Suppressor macrophage treated with lipopolysaccharide for 1 hour (primary cell): ENCODE data around the gene ZBED4.
A peak's percentile ranks its signal among the peaks of the same experiment; 100 is the strongest.

Experiments
- DNase-seq, 3 donors: peaks; one replicate each; pipeline ENCODE4 v3.0.0-alpha.2; 2020 to 2022

The ZBED4 gene

DNA sequence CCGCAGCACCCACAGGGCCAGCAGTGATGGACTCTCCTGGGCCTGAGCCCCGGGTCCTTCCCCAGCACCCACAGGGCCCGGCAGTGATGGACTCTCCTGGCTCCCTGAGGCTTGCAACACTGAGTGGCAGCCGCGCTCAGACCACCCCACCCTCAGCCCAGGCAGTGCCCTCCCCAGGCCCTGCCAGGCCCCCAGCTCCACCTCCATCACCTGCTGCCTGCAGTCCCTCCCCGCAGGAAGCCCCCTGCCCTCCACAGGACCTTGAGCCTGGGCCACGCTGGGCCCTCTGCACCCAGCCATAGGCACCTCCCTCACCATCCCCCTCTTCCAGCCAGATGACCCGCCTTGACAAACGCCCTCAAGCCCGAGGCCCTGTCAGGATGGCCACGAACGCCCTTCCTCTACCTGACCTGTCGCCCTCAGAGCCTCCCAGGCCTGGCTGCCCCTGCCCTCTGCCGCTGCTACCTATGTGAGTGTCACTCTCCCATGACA, 53.2 kb downstream of the ZBED4 start:
- no peak for DNase-seq

DNA sequence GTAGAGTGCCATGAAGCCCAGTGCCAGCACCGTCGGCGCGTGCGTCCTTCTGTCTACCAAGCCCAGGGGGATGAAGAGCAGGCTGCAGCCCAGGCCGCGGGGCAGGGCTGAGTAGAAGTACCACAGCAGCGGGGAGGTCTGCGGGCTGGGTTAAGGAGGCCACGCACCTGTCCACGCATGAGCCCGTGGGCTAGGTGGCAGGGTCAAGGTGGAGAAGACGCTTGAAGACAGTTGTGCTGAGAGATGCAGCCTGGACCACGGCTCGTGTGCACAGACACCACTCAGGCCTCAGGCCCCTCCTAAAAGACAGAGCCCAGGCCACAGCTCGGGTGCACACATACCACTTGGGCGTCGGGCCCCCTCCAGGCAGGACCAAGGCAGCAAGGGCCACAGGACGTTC, 54.2 kb downstream of the ZBED4 start:
- no peak for DNase-seq

DNA sequence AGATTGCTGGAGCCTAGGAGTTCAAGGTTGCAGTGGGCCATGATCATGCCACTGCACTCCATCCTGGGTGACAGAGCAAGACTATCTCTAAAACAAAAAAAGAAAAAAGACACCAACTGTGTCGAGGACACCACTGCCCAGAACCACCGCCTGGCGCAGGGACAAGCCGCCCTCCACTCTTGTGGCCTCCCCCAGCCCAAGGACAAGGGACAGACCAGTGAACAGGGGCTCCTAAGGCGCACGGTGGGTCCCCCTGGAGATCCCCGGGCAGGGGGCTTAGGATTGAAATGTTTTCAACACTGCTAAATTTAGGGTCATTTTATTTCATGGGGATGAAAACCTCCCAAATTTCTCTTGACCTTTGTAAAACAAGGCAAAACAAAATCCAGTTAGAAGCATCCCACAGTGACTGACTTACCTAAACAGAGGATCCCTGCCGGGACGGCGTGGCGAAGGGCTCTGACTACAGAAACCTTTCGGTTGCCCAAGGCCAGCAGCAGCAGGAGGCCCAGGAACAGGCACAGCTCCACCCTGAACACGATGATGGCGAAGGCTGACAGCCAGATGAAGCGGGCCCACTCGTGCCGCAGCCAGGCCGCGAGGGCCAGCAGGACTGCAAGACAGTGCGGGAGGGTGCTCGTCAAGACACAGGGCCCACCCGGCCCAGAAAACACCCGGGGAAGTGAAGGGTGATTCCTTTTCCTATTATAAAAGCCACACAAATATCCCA, 56.0 kb downstream of the ZBED4 start:
- no peak for DNase-seq

DNA sequence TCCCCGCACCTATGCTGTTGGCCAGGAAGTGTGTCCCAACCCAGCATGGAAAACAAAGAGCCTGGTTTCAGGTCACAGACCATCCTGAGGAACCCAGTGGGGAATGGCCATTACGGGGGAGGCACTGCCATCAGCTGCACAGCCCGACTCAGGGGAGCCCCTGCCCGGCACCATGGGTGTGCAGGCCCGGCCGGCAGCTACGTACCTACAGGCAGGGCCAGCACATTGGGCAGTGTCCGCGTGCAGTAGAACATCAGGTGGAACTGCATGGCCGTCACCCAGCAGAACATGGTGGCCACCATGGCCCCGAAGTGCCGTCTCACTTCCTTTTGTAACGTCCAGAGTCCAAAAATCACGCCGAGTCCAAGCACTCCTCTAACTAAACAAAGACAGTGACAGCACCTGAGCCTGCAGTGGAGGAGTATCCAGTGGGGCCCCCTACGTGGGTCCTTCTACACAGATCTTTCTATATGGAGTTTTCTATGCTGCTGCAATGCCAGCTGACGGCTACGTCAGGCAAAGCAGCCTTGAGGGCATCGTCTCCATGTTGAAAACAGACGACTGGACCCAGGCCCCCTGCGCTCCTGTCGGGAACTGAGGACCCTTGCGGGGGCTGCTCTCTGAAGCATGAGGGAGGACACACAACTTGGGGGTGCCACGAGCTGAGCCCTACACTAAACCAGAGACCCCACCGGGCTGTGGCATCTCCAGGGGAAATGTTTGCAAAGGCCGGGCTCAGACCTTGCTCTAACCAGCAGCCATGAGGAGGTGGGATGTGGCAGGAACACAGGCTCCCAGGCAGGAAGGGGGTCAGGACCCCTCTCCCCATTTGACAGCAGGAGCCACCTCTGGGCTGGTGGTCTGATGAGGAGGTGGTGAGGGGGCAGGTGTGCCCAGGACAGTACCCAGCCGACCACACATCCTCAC, 56.8 kb downstream of the ZBED4 start:
- DNase-seq = no peak

DNA sequence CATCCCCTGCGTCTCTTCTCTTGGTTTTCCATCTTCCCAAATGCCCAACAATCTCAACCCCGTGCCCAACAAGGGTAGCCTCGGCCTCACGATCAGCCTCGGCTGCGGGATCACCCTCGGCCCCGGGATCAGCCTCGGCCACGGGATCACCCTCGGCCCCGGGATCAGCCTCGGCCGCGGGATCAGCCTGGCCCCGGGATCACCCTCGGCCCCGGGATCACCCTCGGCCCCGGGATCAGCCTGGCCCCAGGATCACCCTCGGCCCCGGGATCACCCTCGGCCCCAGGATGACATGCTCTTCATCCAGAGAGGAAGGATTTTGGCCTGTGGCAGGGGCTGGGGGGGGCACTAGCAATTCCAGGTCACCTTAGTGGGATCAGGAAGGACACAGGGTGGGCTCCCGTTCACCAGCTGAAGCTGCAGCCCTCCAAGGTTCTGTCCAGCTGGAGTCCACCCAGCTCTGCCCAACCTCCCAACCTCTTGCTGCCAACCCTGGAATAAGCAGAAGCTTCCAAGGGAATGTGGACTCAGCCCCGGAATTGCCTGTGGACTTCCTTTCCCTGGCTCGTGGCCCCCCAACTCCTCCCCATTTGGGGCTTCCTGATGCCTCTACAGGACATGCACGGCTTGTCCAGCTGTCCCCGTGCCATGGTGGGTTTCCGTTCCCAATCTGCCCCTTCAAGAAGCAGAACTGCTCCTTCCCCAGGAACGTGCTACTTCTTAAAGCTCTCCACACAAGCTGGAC, 58.4 kb downstream of the ZBED4 start:
- no peak for DNase-seq

DNA sequence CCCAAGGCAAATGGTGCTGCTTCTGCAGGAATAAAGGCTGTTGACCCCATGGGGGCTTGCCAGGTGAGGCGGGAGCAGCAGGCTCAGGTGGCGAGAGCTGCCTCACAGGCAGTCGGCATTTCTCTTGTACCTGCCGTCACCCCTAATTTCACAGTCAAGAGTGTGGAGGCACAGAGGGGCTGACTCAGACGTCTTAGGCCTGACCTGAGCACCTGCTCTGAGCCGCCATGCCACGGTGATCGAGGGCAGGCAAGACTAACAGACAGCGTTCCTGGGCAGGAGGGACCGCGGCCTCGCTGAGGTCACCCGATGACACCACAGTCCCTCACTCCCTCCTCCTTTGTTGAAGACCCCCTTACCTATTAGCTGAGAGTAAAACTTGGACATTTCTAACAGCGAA, 59.4 kb downstream of the ZBED4 start:
- no peak for DNase-seq

DNA sequence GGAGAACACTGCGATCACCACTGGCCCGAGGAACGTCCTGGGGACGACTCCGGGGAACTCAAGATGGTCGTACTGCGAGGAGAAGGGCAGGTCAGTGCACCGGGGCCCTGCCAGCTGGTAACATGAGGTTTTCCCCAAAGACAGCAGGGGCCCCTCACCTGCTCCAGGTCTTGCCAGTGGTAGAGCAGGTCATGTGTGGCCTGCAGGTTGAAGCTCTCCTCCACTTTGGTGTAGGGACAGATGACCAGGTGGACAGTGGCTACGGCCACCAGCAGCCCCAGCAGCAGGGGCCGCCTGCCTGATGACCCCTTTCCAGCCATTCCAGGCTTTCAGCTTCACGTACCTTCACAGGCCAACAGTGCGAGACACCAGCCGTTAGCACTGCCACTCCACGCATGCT, 59.8 kb downstream of the ZBED4 start:
- no peak for DNase-seq

DNA sequence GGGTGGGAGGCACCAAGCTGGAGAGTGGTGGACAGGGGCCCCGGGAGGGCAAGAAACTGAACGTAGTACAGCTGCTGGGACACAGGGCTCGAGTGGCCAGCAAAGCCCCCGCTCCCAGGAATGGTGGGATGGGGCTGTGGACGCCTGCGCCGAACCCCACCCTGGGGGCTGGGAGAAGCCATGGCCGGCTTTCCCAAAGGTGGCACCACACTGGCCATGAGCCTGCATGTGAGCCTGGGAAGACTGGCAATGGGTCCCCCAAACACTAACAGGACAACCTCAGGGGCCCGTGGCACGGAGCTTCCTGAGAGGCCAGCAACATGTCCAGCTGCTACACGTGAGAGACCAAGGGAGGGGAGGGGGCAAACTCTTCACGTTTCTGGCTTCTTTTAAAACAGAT, 60.6 kb downstream of the ZBED4 start:
- no peak for DNase-seq

DNA sequence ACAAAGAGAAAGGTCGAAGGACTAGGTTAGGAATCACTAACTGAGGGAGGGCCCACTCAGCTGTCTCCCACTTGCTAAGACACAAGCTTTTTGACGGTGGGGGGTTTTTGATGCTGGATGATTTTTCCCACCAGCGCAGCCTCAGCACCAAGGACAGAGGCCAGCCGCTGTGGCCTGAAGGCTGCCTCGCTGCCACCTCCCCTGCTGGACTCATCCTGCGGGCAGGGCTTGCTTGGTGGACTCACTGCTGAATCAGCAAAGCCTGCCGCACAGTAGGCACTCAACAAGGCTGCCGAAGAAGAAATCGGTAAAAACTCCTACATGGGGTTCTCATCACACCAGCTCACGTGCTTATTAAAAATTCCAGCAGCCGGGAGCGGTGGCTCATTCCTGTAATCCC, 62.0 kb downstream of the ZBED4 start:
- DNase-seq = no peak

DNA sequence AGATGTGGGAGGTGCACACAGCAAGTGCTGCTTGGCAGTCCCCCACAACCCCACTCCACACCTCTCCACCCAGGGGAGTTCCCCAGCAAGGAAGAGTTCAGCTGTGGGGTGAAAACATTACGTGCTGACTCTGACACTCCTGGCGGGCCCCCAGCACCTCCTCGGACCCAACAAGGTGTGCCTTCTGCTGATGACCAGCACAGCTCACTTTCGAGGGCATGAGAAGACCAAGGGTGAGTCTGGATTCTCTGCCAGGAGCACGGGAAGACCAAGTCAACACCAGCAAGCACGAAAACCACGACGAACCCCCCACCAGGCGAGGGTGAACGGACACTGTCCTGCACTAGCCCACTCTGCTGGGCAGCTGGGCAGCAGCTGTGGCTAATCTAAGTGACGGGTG, 63.2 kb downstream of the ZBED4 start:
- DNase-seq = no peak

DNA sequence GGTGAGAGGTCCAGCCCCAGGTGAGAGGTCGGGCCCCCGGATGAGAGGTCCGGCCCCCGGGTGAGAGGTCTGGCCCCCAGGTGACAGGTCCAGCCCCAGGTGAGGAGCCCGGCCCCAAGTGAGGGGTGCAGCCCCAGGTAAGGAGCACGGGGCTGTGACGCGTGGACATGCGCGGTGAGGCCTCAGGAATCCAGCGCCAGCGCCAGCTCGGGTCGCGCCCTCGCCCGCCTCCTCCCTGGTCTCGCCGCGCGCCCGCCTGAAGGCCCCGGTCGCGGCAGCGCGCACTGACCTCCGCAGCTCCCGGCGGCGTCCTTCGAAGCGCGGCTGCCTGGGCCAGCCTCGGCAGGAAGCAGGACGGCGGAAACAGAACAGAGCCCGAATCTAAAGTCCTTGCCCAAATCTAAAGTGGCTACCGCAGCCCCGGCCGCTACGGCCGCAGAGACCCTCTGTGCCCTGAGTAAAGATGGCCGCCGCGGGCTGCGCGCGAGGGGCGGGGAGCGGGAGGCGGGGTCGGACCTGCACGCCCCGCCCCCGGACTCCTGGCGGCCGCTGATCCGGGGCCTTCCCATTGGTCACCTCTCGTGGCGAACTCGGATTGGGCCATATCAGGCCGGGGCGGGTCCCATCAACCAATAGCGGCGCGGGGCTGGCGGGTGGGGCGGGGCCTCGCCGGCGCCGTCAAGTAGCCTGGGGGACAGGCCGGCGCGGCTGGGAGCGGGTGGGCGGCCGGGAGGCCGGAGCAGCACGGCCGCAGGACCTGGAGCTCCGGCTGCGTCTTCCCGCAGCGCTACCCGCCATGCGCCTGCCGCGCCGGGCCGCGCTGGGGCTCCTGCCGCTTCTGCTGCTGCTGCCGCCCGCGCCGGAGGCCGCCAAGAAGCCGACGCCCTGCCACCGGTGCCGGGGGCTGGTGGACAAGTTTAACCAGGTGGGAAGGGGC, 64.6 kb downstream of the ZBED4 start, which contains the start of the genes ALG12 and CRELD2:
TSS of gene ALG12 (minus strand) at position 465 of the 937 bp plus-strand sequence. CDS start 4,673 bp downstream, outside the sequence.
TSS of gene CRELD2 (plus strand) at position 661 of the 937 bp plus-strand sequence. CDS start at position 797, 136 bp downstream.
- DNase-seq = peak; percentile 98 to 100 (median 99)

DNA sequence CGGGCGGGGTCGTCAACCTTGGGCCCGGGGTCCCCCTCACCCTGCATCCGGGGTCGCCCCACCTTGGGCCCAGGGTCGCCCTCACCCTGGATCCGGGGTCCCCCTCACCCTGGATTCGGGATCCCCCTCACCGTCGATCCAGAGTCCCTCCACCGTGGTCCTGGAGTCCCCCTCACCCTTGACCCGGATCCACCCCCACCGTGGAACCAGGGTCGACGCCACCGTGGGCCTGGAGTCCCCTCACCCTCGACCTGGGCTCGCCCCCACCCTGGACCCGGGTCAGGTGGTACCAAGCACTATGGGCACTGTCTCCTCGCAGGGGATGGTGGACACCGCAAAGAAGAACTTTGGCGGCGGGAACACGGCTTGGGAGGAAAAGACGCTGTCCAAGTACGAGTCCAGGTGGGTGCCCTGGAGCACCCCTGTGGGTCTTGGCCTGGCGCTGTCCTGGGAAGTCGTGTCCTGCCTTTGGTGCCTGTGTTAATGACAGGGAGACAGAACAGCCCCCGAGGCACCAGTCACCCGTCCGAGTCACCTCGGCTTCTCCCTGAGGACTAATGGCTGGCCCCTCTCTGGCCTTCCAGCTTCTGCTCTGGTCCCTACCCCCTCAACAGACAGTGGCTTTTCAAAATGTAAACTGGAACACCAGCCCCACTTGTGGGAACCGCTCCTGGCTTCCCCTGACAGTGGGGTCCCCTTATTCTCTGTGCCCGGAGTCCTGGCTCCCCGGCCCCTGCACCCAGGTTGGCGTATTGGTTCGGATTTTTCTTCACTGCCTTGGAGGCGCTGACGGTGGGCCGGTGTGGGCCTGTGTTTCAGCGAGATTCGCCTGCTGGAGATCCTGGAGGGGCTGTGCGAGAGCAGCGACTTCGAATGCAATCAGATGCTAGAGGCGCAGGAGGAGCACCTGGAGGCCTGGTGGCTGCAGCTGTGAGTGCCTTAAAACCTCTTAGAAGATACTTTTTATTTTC, 65.6 kb downstream of the ZBED4 start:
- peak in 1 of 3 donors; percentile 20 for DNase-seq

DNA sequence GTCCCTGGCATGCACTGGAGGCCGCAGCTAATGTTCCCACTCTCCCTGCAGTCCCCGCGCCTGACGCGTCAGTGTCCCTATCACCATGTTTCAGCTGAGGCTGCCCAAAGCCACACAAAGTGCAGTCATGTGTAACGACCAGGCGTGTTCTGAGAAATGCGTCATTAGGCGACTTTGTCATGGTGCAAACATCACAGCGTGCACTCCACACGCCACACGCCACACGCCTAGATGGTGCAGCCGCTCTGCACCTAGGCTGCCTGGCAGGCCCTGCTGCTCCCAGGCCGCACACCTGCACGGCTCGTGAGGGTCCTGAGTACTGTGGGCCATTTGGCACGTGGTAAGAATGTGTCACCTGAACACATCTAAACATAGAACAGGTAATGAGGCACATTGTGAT, 67.2 kb downstream of the ZBED4 start:
- DNase-seq = no peak

DNA sequence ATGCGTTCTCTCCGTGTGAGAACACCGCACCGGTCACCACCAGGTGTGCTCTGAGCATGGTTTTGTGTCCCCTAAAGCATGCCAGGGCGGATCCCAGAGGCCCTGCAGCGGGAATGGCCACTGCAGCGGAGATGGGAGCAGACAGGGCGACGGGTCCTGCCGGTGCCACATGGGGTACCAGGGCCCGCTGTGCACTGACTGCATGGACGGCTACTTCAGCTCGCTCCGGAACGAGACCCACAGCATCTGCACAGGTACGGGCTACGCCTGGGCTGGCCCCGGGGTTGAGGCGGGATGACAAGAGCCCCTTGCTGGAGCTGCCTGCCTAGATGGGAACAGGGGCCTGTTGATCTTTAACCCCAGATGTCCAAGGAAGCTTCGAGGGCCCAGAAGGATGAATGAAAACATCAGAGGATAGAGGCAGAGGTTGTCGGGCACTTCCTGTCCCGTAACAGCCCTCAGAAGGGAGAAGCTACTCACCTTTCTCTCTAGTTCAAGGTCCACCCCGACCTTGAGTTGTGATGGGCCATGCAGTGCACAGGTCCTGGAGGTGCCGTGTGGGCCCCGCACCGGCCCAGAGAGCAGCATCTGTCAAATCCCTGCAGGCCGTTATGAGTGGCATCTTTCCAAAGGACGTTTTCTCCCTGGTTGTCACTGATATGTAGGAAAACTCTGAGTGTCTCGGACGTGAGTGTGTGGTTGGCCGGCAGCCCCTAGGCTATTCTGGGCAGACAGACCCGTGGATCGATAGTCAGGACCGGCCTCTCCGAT, 68.0 kb downstream of the ZBED4 start:
- DNase-seq = no peak

DNA sequence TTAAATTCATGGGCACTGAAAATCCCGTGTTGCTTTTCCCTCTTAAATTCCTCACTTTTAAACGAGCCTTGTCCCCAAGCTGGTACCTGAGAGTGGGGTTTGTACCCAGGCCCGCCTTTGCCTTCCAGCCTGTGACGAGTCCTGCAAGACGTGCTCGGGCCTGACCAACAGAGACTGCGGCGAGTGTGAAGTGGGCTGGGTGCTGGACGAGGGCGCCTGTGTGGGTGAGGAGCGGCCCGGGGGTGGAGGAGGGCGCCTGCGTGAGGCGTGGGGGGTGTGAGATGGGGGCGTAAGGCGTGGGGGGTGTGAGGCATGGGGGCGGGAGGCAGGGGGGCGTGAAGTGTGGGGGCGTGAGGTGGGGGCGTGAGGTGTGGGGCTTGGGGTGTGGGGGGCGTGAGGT, 68.8 kb downstream of the ZBED4 start:
- no peak for DNase-seq

DNA sequence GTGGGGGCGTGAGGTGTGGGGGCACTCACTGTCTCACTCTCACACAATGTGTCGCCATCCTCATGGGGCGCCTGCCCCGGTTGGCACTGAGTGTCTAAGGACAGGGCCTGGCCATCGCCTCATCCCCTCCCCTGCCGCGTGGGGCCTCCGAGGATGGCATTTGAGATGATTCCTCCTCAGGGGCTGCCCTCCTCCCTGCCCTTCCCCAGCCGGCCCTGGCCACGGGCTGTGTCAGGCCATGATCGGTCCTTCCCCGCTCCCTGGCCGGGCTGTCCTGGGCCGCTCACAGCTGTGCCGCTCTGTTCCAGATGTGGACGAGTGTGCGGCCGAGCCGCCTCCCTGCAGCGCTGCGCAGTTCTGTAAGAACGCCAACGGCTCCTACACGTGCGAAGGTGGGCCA, 69.3 kb downstream of the ZBED4 start:
- DNase-seq = no peak

DNA sequence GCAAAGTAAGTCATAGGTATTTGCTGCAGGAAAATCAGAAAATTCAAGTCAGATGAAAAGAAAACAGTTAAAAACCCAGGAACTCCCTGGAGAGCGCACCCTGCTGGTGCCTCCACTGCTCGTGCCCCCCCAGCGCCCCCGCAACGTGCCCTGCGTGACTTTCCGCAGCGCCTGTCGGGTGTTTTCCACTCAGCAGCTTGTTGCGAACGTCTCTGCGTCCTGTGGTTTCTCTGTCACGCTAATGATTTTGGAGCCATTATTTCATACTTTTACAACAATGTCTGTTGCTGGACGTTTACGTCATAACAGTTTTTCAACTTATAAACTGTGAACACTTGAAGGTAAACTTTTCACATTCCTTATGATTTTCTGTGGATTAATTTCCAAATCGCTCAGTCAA, 69.8 kb downstream of the ZBED4 start:
- DNase-seq = peak in 1 of 3 donors; percentile 45

DNA sequence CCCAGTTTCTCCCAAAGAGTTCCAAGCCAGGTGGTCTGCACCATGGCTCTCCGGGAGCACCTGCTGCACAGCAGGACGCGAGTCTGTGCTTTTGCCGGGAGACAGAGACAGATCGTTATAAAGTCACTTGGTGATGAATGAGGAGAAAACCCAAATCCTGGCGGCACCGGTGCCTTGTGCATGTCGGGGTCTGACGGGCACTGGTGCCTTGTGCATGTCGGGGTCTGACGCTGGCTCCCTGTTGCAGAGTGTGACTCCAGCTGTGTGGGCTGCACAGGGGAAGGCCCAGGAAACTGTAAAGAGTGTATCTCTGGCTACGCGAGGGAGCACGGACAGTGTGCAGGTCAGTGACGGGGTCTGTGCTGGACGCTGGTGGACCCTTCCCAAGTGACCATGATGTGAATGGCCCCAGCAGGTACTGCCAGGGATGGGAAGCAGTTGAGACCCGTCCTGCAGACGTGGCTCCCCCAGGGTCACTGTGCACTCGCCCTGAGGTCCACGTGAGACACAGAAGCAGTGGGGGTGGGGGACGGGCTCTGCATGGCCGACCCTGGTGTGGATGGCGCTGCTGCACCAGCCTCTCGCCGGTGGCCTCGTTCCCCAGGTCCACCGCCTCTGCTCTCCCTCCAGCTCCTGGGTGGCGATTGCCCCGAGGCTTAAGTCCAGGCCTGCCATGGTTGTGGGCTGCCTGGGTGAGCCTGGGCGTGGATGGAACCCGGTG, 70.6 kb downstream of the ZBED4 start:
- DNase-seq = no peak

DNA sequence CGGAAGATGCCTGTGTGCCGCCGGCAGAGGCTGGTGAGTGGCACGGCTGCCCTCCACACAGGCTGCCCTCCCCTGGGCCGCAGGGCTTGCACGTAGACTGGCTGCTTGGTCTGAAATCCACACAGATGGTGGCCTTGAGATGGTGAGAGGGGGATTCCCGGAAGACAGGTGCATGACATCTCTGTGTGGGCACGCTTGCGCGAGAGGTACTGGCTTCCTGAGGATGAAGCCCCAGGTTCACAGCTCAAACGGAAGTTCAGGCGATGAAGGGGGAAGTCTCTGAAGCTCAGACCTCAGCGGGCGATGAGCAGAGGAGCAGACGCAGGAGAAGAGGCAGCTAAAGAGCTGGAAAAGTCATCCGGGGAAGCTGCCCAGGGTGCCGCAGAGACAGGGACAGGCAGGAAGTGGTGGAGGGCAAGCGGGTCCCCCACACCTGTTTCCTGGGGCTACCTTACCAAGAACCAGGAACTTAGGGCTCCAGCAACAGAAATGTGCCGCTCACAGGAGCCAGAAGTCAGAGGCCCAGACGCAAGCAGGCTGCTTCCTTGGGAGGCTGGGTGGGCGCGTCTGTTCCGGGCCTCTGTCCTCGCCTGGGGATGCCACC, 72.0 kb downstream of the ZBED4 start:
- DNase-seq = peak in 1 of 3 donors; percentile 36
